Activated CD4-positive, alpha-beta memory T cell treated with anti-CD3 and anti-CD28 coated beads, Interleukin-2, amount 10 ng/mL, durations not matched to agents 7 days and 5 days (primary cell): ENCODE measurements around the gene HMGXB3. TPM values are rescaled to one million over a fixed set of nuclear protein-coding genes. Genes with fewer than 3 reads are reported as not detected.

Experiments used
- CTCF ChIA-PET: fragments of 350-600 bp; sonication (Branson Sonifier 250); formaldehyde crosslinking; loops from one replicate; lab custom pipeline; 2021; ENCODE audit warnings: antibody characterized with exemption, inconsistent platforms; lab: Charles Lee
- POLR2A ChIA-PET: fragments of 350-600 bp; sonication (Branson Sonifier 250); formaldehyde crosslinking; loops from one replicate; lab custom pipeline; 2021; ENCODE audit warnings: antibody characterized with exemption; lab: Charles Lee
- DNase-seq: peaks from one replicate; pipeline ENCODE4 v3.0.0-alpha.2; 2020
- H3K27ac Mint-ChIP-seq: one replicate; pipeline ENCODE4 v1.8.0; 2021; ENCODE audit warnings: mild to moderate bottlenecking, mixed read lengths
- H3K27me3 Mint-ChIP-seq: one replicate; pipeline ENCODE4 v1.8.0; 2021; ENCODE audit warnings: mixed read lengths
- H3K36me3 Mint-ChIP-seq: one replicate; pipeline ENCODE4 v1.8.0; 2021; ENCODE audit warnings: low read depth, mixed read lengths
- H3K4me1 Mint-ChIP-seq: one replicate; pipeline ENCODE4 v1.8.0; 2021; ENCODE audit warnings: mixed read lengths
- H3K4me3 Mint-ChIP-seq: one replicate; pipeline ENCODE4 v1.8.0; 2021; ENCODE audit warnings: mild to moderate bottlenecking, mixed read lengths
- H3K9me3 Mint-ChIP-seq: one replicate; pipeline ENCODE4 v1.8.0; 2021; ENCODE audit warnings: mixed read lengths
- total RNA-seq, 2 experiments: library from RNA; stranded (reverse); gene quantifications; one replicate each; pipeline ENCODE4 v1.2.3, GENCODE V29; 2021

HMGXB3 gene
- total RNA-seq, 2 experiments from 2014 or later = 41.6 to 44.1 TPM

DNA sequence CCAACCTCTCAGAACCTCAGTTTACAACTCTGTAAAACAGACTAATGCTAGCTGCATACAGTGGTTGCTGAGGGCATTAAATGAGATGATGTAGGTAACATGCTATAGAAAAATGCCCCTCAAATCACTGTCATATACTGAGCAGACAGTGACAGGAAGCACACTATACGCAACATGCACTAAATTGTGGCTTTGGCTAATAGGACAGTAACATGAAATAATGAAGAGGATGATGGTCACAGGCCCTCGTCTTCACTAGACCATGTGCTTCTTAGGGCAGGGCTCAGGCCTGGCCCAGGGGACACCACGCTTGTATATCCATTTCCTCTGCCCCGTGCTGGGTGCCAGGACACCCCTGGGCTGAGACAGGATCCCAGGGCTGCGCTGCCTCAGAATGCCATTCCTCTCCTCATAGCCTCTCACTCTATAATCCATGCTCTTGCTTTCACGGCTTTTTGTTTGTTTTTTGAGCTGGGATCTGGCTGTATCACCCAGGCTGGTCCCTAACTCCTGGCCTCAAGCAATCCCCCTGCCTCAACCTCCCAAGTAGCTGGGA lies 66.9 kb downstream of the HMGXB3 start:
- Mint-ChIP-seq H3K27ac (peak overlapping the region; percentile 68), H3K9me3 (no peaks in the 10 kb centered on the region), H3K27me3 (peaks cover 3% of the 10 kb centered on the region), H3K36me3 (peaks cover 2% of the 10 kb centered on the region), H3K4me1 (peaks cover 31% of the 10 kb centered on the region), H3K4me3 (no peak overlapping the region)
- ChIA-PET POLR2A (interaction anchor here (0.7 to 0.9 kb wide), 2 partner anchors 36 to 92 kb away, joined by 3 to 4 read pairs; no protein-coding TSS in a partner anchor), CTCF (interaction anchor here (0.5 to 1.0 kb wide), 2 partner anchors 17 to 274 kb away, joined by 3 read pairs; no protein-coding TSS in a partner anchor)
- DNase-seq = no peak

GRCh38 chr5:150068071-150068470 lies 67.5 kb downstream of the HMGXB3 start:
- peaks cover 3% of the 10 kb centered on the region for H3K27me3 Mint-ChIP-seq
- H3K27ac Mint-ChIP-seq = no peak overlapping the region
- POLR2A ChIA-PET = no interaction called here
- no peak for DNase-seq
- H3K4me3 Mint-ChIP-seq = no peak overlapping the region
- H3K36me3 Mint-ChIP-seq = peaks cover 2% of the 10 kb centered on the region
- peaks cover 31% of the 10 kb centered on the region for H3K4me1 Mint-ChIP-seq
- CTCF ChIA-PET = interaction anchor here (1.0 kb wide), 1 partner anchor 274 kb away, joined by 3 read pairs; no protein-coding TSS in a partner anchor
- no peaks in the 10 kb centered on the region for H3K9me3 Mint-ChIP-seq

GRCh38 chr5:150068472-150068871 lies 67.9 kb downstream of the HMGXB3 start:
- no peak for DNase-seq
- Mint-ChIP-seq H3K27me3 (peaks cover under 1% of the 10 kb centered on the region), H3K36me3 (peaks cover 2% of the 10 kb centered on the region), H3K4me3 (no peak overlapping the region), H3K27ac (peak overlapping the region; percentile 31), H3K9me3 (no peaks in the 10 kb centered on the region), H3K4me1 (peaks cover 31% of the 10 kb centered on the region)
- POLR2A ChIA-PET = no interaction called here
- CTCF ChIA-PET = interaction anchor here (1.0 kb wide), 1 partner anchor 275 kb away, joined by 3 read pairs; no protein-coding TSS in a partner anchor

DNA sequence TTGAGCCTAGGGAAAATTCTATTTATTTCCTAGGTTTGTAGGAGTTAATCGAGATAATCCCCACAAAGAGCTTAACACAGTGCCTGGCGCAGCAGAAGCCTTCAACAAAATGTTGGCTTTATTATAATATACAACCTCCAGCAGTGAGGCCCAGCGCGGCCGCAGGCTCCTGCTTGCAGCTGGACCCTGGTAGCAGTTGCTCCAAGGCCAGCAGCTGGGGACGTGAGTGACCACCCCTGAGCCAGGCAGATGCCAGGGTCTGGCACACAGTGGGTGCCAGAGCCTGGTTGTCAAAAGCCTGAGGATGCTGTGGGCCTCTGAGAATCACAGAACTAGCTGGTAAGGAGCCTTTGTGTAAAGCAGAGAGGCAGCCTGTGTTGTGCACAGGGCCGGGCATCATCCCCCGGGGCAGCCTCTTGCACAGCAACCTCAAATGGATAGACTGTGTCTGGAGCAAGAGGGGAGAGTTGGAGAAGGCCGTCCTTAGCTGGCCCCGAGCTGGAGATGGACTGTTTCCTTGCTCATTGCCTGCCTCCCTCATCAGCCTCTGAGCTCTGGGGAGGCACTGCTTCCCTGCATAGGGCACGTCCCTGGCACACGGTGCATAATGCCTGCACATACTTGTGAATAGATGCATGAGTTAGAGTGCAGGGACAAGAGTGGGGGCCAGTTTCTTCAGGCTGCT lies 68.6 kb downstream of the HMGXB3 start:
- H3K4me1 Mint-ChIP-seq = peaks cover 31% of the 10 kb centered on the region
- no peaks in the 10 kb centered on the region for H3K9me3 Mint-ChIP-seq
- H3K36me3 Mint-ChIP-seq = peaks cover 2% of the 10 kb centered on the region
- H3K4me3 Mint-ChIP-seq = no peak overlapping the region
- POLR2A ChIA-PET = no interaction called here
- CTCF ChIA-PET = no interaction called here
- no peak overlapping the region for H3K27ac Mint-ChIP-seq
- no peak for DNase-seq
- H3K27me3 Mint-ChIP-seq = no peaks in the 10 kb centered on the region

DNA sequence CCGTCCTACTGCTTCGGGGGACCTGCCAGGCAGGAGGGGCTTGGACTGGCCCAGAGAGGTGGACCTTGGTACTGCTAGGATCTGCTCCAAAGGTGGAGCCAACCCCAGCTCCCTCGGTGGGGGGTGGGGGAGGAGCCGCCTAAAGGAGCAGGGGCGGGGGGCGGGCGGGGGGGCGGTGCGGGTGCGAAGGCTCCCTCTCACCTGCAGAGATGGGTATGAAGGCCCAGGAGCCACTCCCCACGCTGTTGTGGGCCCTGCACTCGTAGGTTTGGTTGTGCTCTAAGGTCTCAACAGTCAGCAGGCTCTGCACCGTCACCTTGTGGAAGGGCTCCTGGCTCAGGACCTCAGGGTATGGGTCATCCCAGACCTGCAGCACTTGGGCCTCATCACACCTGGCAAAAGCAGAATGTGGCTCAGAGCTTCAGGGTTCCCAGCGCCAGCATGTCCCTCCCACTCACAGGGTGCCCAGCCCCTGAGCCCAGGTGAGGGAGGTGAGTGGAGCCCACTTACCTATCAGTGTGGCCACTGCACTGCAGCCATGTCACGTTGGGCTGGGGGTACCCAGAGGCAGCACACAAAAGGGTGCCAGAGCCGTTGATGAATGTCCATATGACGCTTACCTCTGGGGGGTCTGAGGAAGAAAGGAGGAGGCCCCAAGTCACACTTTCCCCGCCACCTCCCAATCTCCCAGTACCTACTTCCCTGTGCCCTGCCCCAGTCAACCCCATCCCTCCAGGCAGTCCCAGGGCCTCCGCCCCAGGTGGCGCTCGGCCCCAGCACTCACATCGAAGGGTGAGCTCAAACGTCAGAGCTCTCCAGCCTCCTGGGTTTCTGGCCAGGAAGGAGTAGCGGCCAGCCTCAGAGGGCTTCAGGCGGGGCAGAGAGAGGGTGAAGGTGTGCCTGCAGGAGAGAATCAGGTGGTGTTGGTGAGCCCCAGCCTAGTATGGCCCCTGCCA lies 69.4 kb downstream of the HMGXB3 start:
- Mint-ChIP-seq H3K36me3 (peaks cover 2% of the 10 kb centered on the region), H3K9me3 (no peaks in the 10 kb centered on the region), H3K4me3 (no peak overlapping the region), H3K4me1 (peaks cover 30% of the 10 kb centered on the region), H3K27me3 (no peaks in the 10 kb centered on the region), H3K27ac (no peak overlapping the region)
- CTCF ChIA-PET = no interaction called here
- POLR2A ChIA-PET = no interaction called here
- DNase-seq = no peak

DNA sequence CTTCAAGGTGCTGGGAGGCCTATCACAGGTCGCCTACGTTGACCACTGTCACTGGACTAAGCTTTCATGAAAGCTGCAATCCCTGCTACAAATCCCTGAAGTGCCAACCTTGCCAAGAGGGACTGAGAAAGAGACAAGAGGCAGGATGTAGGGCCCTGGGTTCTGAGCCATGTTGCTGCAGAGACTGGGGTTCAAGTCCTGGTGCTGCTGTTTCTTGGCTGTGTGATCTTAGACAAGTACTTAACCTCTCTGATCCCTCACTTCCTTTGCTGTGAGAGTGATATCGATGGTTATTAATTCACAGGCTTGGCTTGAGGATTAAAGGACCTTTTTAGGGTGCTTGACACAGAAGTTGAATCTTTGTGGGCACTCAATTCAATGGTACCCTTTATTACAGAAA lies 70.3 kb downstream of the HMGXB3 start:
- peaks cover 30% of the 10 kb centered on the region for H3K4me1 Mint-ChIP-seq
- H3K9me3 Mint-ChIP-seq = no peaks in the 10 kb centered on the region
- DNase-seq = no peak
- no peaks in the 10 kb centered on the region for H3K27me3 Mint-ChIP-seq
- peaks cover 2% of the 10 kb centered on the region for H3K36me3 Mint-ChIP-seq
- CTCF ChIA-PET = no interaction called here
- no peak overlapping the region for H3K27ac Mint-ChIP-seq
- POLR2A ChIA-PET = no interaction called here
- H3K4me3 Mint-ChIP-seq = no peak overlapping the region

GRCh38 chr5:150073086-150073625 lies 72.6 kb downstream of the HMGXB3 start:
- ChIA-PET CTCF (no interaction called here), POLR2A (no interaction called here)
- no peak for DNase-seq
- Mint-ChIP-seq H3K27me3 (peaks cover 3% of the 10 kb centered on the region), H3K4me1 (peaks cover 7% of the 10 kb centered on the region), H3K9me3 (no peaks in the 10 kb centered on the region), H3K4me3 (no peak overlapping the region), H3K36me3 (no peaks in the 10 kb centered on the region), H3K27ac (no peak overlapping the region)

GRCh38 chr5:150073677-150074076 lies 73.1 kb downstream of the HMGXB3 start:
- Mint-ChIP-seq H3K27me3 (peaks cover 3% of the 10 kb centered on the region), H3K36me3 (no peaks in the 10 kb centered on the region), H3K27ac (no peak overlapping the region), H3K4me3 (no peak overlapping the region), H3K9me3 (no peaks in the 10 kb centered on the region), H3K4me1 (peaks cover 1% of the 10 kb centered on the region)
- ChIA-PET CTCF (no interaction called here), POLR2A (no interaction called here)
- no peak for DNase-seq

GRCh38 chr5:150075233-150075632 lies 74.7 kb downstream of the HMGXB3 start:
- ChIA-PET POLR2A (no interaction called here), CTCF (interaction anchor here (1.5 kb wide), 1 partner anchor 47 kb away, joined by 7 read pairs; no protein-coding TSS in a partner anchor)
- no peak for DNase-seq
- Mint-ChIP-seq H3K27ac (no peak overlapping the region), H3K36me3 (no peaks in the 10 kb centered on the region), H3K9me3 (no peaks in the 10 kb centered on the region), H3K27me3 (peaks cover 3% of the 10 kb centered on the region), H3K4me1 (no peaks in the 10 kb centered on the region), H3K4me3 (no peak overlapping the region)

DNA sequence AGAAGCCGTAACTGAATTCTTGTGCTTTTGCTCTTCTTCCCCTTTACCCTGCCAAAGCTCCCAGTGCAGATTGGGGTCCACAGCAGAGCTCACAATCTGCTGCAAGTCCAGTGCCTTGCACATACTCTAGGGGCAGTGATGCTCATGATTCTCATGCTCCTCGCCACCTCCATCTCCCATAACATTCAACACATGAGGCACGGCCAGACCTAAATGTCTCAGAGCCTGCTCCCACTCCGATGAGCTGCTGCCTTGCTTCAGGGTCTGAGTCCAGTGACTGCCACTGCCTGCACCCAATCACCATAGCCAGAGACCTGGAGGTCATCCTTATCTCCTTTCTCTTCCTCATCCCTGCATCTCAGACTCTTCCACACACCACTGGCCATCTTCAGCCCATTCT lies 75.3 kb downstream of the HMGXB3 start:
- H3K36me3 Mint-ChIP-seq = no peaks in the 10 kb centered on the region
- no peak for DNase-seq
- H3K27ac Mint-ChIP-seq = no peak overlapping the region
- H3K4me3 Mint-ChIP-seq = no peak overlapping the region
- H3K9me3 Mint-ChIP-seq = no peaks in the 10 kb centered on the region
- ChIA-PET CTCF (interaction anchor here (1.5 kb wide), 1 partner anchor 46 kb away, joined by 7 read pairs; no protein-coding TSS in a partner anchor), POLR2A (no interaction called here)
- H3K4me1 Mint-ChIP-seq = no peaks in the 10 kb centered on the region
- peaks cover 5% of the 10 kb centered on the region for H3K27me3 Mint-ChIP-seq

GRCh38 chr5:150077060-150077459 lies 76.5 kb downstream of the HMGXB3 start:
- no peak for DNase-seq
- Mint-ChIP-seq H3K4me1 (no peaks in the 10 kb centered on the region), H3K4me3 (no peak overlapping the region), H3K27ac (no peak overlapping the region), H3K9me3 (no peaks in the 10 kb centered on the region), H3K27me3 (peaks cover 10% of the 10 kb centered on the region), H3K36me3 (no peaks in the 10 kb centered on the region)
- POLR2A ChIA-PET = no interaction called here
- CTCF ChIA-PET = no interaction called here

DNA sequence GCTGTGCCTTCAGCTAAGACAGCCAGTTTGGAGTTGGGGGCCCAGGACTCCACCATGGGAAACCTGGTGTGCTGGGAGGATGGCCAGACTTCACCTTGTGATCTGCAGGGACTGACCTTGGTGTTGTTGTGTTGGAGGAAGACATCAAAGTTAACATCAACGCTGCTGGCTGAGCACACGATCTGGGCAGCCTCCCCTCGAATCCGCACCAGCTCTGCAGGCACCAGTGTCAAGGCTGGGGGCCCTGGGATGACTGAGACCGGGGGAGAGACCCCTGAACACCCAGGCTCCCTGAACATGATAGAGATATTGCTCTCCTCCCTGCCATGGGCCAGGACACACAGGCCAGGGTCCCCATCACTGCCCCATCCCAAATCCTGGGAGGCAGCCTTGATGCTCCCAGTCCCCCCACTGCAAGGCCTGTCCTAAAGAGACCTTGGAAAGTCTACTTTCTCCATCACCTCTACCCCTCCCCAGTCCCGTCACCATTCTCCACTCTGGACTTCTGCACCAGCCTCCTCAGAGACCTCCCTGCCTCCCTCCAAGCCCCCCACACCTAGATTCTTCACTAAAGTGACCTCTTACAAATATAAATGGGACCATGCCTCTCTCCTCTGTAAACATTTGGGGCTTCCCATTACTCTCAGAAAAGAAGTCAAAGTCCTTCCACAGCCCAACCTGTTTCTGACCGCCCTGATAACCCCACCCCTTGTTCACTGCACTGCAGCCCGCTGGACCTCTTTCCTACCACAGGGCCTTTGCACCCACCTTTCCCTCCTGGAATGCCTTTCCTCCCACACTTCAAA lies 77.7 kb downstream of the HMGXB3 start:
- POLR2A ChIA-PET = no interaction called here
- Mint-ChIP-seq H3K27me3 (peaks cover 17% of the 10 kb centered on the region), H3K27ac (no peak overlapping the region), H3K4me3 (no peak overlapping the region), H3K4me1 (no peaks in the 10 kb centered on the region), H3K36me3 (no peaks in the 10 kb centered on the region), H3K9me3 (no peaks in the 10 kb centered on the region)
- CTCF ChIA-PET = no interaction called here
- DNase-seq = no peak
